ENCODE results near the gene DPP6.

Gene DPP6

DNA sequence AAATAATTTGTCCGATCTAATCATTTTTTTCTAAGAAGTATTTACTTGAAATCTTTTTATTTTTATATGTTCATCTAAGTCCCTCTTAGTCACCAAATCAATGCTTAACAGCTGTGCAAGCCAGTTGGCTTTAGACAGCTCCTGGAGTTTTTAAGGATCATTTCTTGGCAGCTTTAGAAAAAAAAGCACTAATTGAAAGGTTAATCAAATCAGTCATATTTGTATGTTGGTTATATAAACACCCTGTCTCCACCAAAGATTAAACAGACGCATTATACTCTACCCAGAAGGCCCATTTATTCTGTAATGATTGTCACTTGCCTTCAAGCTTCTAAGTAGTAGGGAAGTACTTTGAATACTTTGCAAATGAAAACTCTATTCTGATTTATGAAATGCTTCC is 890.5 kb downstream of the DPP6 start:
- DNase-seq (ENCODE audit: low read depth) = no peak

Data from activated gamma-delta T cell treated with anti-CD3 and anti-CD28 coated beads, Interleukin-2, amount 50 U/mL, for 16 hours (primary cell).